Esophagus squamous epithelium (tissue), 4 donors: ENCODE measurements around the gene TUBGCP2.

Source experiments
- CTCF ChIP-seq, 6 experiments: fragments of 450-650 bp in 4 of 6; fragments of 200-600 bp in 2 of 6; sonication (generic) in 2 of 6; IDR thresholded peaks; one replicate each; pipeline ENCODE4 v1.5.1; 2016 to 2019; ENCODE audit warnings: antibody characterized with exemption in 6 of 6, mild to moderate bottlenecking in 4 of 6, moderate library complexity in 4 of 6
- POLR2A ChIP-seq, 4 donors: fragments of 450-650 bp; IDR thresholded peaks; one replicate each; pipeline ENCODE4 v1.6.1; 2017; ENCODE audit warnings: antibody characterized with exemption in 4 of 4, mild to moderate bottlenecking in 4 of 4, moderate library complexity in 3 of 4

- TF ChIP-seq CTCF (IDR thresholded peaks at IDR 0.05) (no peak), POLR2A (IDR thresholded peaks at IDR 0.05) (peak in 1 of 4 donors; percentile 5)
These were observed 47.6 kb downstream of the TUBGCP2 start for GRCh38 chr10:133260895-133261725.
